IMR-90 (cell line): ENCODE results near the gene DDX24. TPM values are rescaled to one million over a fixed set of nuclear protein-coding genes. Genes with fewer than 3 reads are reported as not detected.

Source experiments
- ATAC-seq: fragments of 200-7000 bp; cut with Tn5 transposase; 2 replicates; pipeline ENCODE4 v1.9.1; 2020; ENCODE audit warnings: low read depth, mild to moderate bottlenecking, moderate library complexity
- BruUV-seq: library from RNA; stranded (reverse); fragments of 400-500 nt; replicated peaks from 2 replicates; lab custom pipeline; 2021; lab: Mats Ljungman, UMichigan
- CTCF ChIA-PET: fragments of 300-600 bp; formaldehyde crosslinking; extraction: SDS; loops from one replicate; lab custom pipeline; 2021; ENCODE audit warnings: antibody characterized with exemption; lab: Yijun Ruan, JAX
- POLR2A ChIA-PET: fragments of 300-600 bp; sonication (Branson Sonifier 250); formaldehyde crosslinking; loops from one replicate; lab custom pipeline; 2022; ENCODE audit warnings: antibody characterized with exemption; ENCODE audit not compliant: unreplicated experiment; lab: Charles Lee
- DNase-seq: peaks from one replicate; pipeline ENCODE4 v3.0.0; 2013
- H2AFZ ChIP-seq: replicated peaks from 2 replicates; pipeline ENCODE3; 2013; ENCODE audit warnings: low read length, mild to moderate bottlenecking; ENCODE audit not compliant: poor library complexity
- H2AK5ac ChIP-seq: 2 replicates; pipeline ENCODE4 v1.6.1; 2013; ENCODE audit warnings: low read depth, low read length, inconsistent platforms
- H2AK9ac ChIP-seq: replicated peaks from 2 replicates; pipeline ENCODE3; 2013; ENCODE audit warnings: mild to moderate bottlenecking, low read depth, low read length, moderate library complexity; ENCODE audit not compliant: poor library complexity
- H2BK120ac ChIP-seq: 2 replicates; pipeline ENCODE4 v1.6.1; 2013; ENCODE audit warnings: low read depth, low read length, inconsistent platforms
- H2BK15ac ChIP-seq: 3 replicates; pipeline ENCODE4 v1.6.1; 2013; ENCODE audit warnings: low read depth, low read length, inconsistent platforms
- H2BK20ac ChIP-seq: 2 replicates; pipeline ENCODE4 v1.6.1; 2013; ENCODE audit warnings: low read depth, mild to moderate bottlenecking, inconsistent platforms, low read length, moderate library complexity
- H2BK5ac ChIP-seq: 2 replicates; pipeline ENCODE4 v1.6.1; 2013; ENCODE audit warnings: mild to moderate bottlenecking, low read depth, low read length, inconsistent platforms; ENCODE audit not compliant: poor library complexity, severe bottlenecking
- H3K14ac ChIP-seq: replicated peaks from 2 replicates; pipeline ENCODE4 v1.6.1; 2013; ENCODE audit warnings: low read depth, low read length, inconsistent platforms
- H3K18ac ChIP-seq: 2 replicates; pipeline ENCODE4 v1.6.1; 2013; ENCODE audit warnings: low read depth, low read length, control low read depth
- H3K23ac ChIP-seq: 2 replicates; pipeline ENCODE4 v1.6.1; 2013; ENCODE audit warnings: low read depth, low read length, inconsistent platforms
- H3K27ac ChIP-seq: 2 replicates; pipeline ENCODE4 v1.5.1; 2013; ENCODE audit warnings: mild to moderate bottlenecking, control low read depth, low read length; ENCODE audit not compliant: insufficient read depth
- H3K27me3 ChIP-seq: 2 replicates; pipeline ENCODE4 v1.6.1; 2013; ENCODE audit warnings: low read length; ENCODE audit not compliant: control insufficient read depth, insufficient read depth
- H3K36me3 ChIP-seq: 2 replicates; pipeline ENCODE4 v1.6.1; 2013; ENCODE audit warnings: low read length, mixed read lengths; ENCODE audit not compliant: control insufficient read depth, insufficient read depth
- H3K4ac ChIP-seq: 2 replicates; pipeline ENCODE4 v1.6.1; 2013; ENCODE audit warnings: low read depth, low read length, inconsistent platforms
- H3K4me1 ChIP-seq: 2 replicates; pipeline ENCODE4 v1.6.1; 2013; ENCODE audit warnings: low read length, mixed read lengths; ENCODE audit not compliant: control insufficient read depth, insufficient read depth
- H3K4me2 ChIP-seq: 2 replicates; pipeline ENCODE4 v1.6.1; 2013; ENCODE audit warnings: low read depth, mild to moderate bottlenecking, control low read depth, low read length, moderate library complexity
- H3K4me3 ChIP-seq: 2 replicates; pipeline ENCODE4 v1.5.1; 2013; ENCODE audit warnings: low read depth, mild to moderate bottlenecking, control low read depth, low read length, moderate library complexity; ENCODE audit not compliant: insufficient read depth
- H3K56ac ChIP-seq: 2 replicates; pipeline ENCODE4 v1.6.1; 2013; ENCODE audit warnings: low read length, inconsistent platforms; ENCODE audit not compliant: insufficient read depth; ENCODE audit errors: extremely low read depth
- H3K79me1 ChIP-seq, 2 experiments: 2 replicates each; pipeline ENCODE4 v1.6.1; 2013; ENCODE audit warnings: low read length in 2 of 2, inconsistent platforms in 1 of 2, low read depth in 1 of 2
- H3K9ac ChIP-seq: 2 replicates; pipeline ENCODE4 v1.6.1; 2013; ENCODE audit warnings: low read depth, low read length, control low read depth
- H3K9me1 ChIP-seq: 2 replicates; pipeline ENCODE4 v1.6.1; 2013; ENCODE audit warnings: low read length, inconsistent platforms; ENCODE audit not compliant: insufficient read depth
- H3K9me3 ChIP-seq: 2 replicates; pipeline ENCODE4 v1.6.1; 2013; ENCODE audit warnings: low read length; ENCODE audit not compliant: control insufficient read depth, insufficient read depth
- H4K20me1 ChIP-seq: 2 replicates; pipeline ENCODE4 v1.6.1; 2013; ENCODE audit warnings: low read length, inconsistent platforms; ENCODE audit not compliant: insufficient read depth
- H4K5ac ChIP-seq: 2 replicates; pipeline ENCODE4 v1.6.1; 2013; ENCODE audit warnings: mild to moderate bottlenecking, low read depth, low read length, control low read depth
- H4K8ac ChIP-seq, 2 experiments: 2 replicates each; pipeline ENCODE4 v1.6.1; 2013; ENCODE audit warnings: low read depth in 2 of 2, low read length in 2 of 2, control low read depth in 1 of 2, inconsistent platforms in 1 of 2
- H4K91ac ChIP-seq: 2 replicates; pipeline ENCODE4 v1.6.1; 2013; ENCODE audit warnings: low read depth, low read length, inconsistent platforms; ENCODE audit not compliant: insufficient read depth
- BHLHE40 ChIP-seq: fragments of 150-350 bp; IDR thresholded peaks from 2 replicates; pipeline ENCODE4 v1.6.1; 2016; ENCODE audit warnings: mild to moderate bottlenecking, low read depth, low read length
- CEBPB ChIP-seq: IDR thresholded peaks from 2 replicates; pipeline ENCODE4 v1.6.1; 2012; ENCODE audit warnings: low read depth, low read length, improper control_type of control experiment
- CHD1 ChIP-seq: IDR thresholded peaks from 2 replicates; pipeline ENCODE4 v1.6.1; 2012; ENCODE audit warnings: low read depth, low read length, improper control_type of control experiment
- FOS ChIP-seq: fragments of 150-350 bp; IDR thresholded peaks from 2 replicates; pipeline ENCODE4 v1.6.1; 2016; ENCODE audit warnings: low read depth, low read length
- MAFK ChIP-seq: IDR thresholded peaks from 2 replicates; pipeline ENCODE4 v1.6.1; 2012; ENCODE audit warnings: low read depth, low read length, improper control_type of control experiment
- MAZ ChIP-seq: IDR thresholded peaks from 2 replicates; pipeline ENCODE4 v1.6.1; 2012; ENCODE audit warnings: low read depth, mild to moderate bottlenecking, low read length, improper control_type of control experiment, moderate library complexity, borderline replicate concordance
- MXI1 ChIP-seq: IDR thresholded peaks from 2 replicates; pipeline ENCODE4 v1.6.1; 2012; ENCODE audit warnings: low read depth, mild to moderate bottlenecking, low read length, moderate library complexity, borderline replicate concordance
- POLR2A ChIP-seq: IDR thresholded peaks from 2 replicates; pipeline ENCODE4 v1.6.1; 2012; ENCODE audit warnings: mild to moderate bottlenecking, low read depth, low read length
- RCOR1 ChIP-seq: IDR thresholded peaks from 2 replicates; pipeline ENCODE4 v1.6.1; 2012; ENCODE audit warnings: mild to moderate bottlenecking, low read length, improper control_type of control experiment; ENCODE audit not compliant: insufficient replicate concordance
- RFX5 ChIP-seq: IDR thresholded peaks from 2 replicates; pipeline ENCODE4 v1.8.0; 2012; ENCODE audit warnings: low read depth, mild to moderate bottlenecking, low read length, moderate library complexity
- SMC3 ChIP-seq: fragments of 150-350 bp; IDR thresholded peaks from 2 replicates; pipeline ENCODE4 v1.6.1; 2016; ENCODE audit warnings: low read depth, mild to moderate bottlenecking, antibody characterized with exemption, low read length, moderate library complexity
- WGBS, 2 experiments: methylation state at CpG; one replicate each; pipeline versions ENCODE4 v1.1.5 to v1.1.7; 2013; ENCODE audit warnings: missing lambda C conversion rate in 2 of 2; ENCODE audit not compliant: insufficient read length in 1 of 2; ENCODE audit errors: extremely low coverage in 2 of 2; 5-methylcytosine and 5-hydroxymethylcytosine counted together
- dilution Hi-C: fragments of 300-500 bp; cut with HindIII; formaldehyde crosslinking; loops from one replicate; pipeline ENCODE4 v1.14.3; 2018; ENCODE audit warnings: low sequenced_read_pairs; ENCODE audit not compliant: unreplicated experiment
- in situ Hi-C: fragments of 300-500 bp; cut with MboI; formaldehyde crosslinking; loops from 3 replicates; pipeline ENCODE4 v1.14.3; 2019; ENCODE audit warnings: low sequenced_read_pairs, inconsistent platforms, mixed read lengths
- intact Hi-C: fragments of 100-400 bp; cut with micrococcal nuclease; formaldehyde crosslinking; loops from 2 replicates; pipeline ENCODE4 v1.10.0; 2022
- polyA plus RNA-seq, 3 experiments: library from polyadenylated mRNA; depleted of rRNA; stranded (reverse); fragments of >200 nt; gene quantifications; 2 replicates each; pipeline ENCODE4 v1.2.3, GENCODE V29; 2012; ENCODE audit warnings: low replicate concordance in 1 of 3
- total RNA-seq: library from RNA; depleted of rRNA; stranded (reverse); fragments of >200 nt; gene quantifications from 2 replicates; pipeline ENCODE4 v1.2.3, GENCODE V29; 2012
- TF ChIP-seq, protein P1 (sequence below): fragments of 150-350 bp; IDR thresholded peaks from 2 replicates; pipeline ENCODE4 v1.6.1; 2017; ENCODE audit warnings: mild to moderate bottlenecking, antibody characterized with exemption, low read length, low read depth
- TF ChIP-seq, protein P2 (sequence below): conservative IDR thresholded peaks from 2 replicates; pipeline ENCODE4 v1.5.1; 2012; ENCODE audit warnings: mild to moderate bottlenecking, low read depth, low read length, improper control_type of control experiment

The DDX24 gene
- total and polyA plus RNA-seq, 2 of the 4 experiments (the other 2 are of a cell fraction): 134 to 155 TPM

DNA sequence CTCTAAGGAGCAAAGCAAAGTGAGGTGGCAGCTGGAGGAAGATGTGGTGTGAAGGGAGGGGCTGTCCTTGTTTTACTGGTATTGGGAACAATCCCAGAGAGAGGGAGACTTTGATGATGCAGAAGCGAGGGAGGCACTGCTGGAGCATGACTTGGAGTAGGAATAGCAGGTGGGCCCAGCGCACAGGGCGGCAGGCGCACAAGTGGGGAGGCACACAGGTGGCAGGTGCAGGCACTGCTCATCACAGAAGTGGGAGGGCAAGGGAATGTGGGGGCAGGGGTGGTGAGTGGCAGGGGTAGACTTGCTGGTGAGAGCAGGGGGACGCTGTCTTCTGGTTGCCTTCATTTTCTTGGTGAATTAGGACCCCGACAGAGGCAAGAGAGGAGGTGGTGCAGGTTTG, 18.0 kb upstream of the DDX24 start:
- in situ Hi-C loops: no loop called here
- Histone ChIP-seq H3K36me3 (no peaks in the 10 kb centered on the region; the same call in 1 of the 2 replicates), H4K20me1 (0 out of 2 replicates have a peak, but pooled peaks cover 8% of the 10 kb centered on the region), H2AK9ac (no peak overlapping the region), H3K18ac (no peak overlapping the region), H3K9me3 (no peaks in the 10 kb centered on the region), H2BK5ac (no peak overlapping the region), H3K4me2 (no peak overlapping the region), H3K4me1 (peaks cover 5% of the 10 kb centered on the region; the same call in 1 of the 2 replicates), H4K8ac (no peak overlapping the region), H3K27me3 (no peaks in the 10 kb centered on the region), H2BK20ac (no peak overlapping the region), H3K56ac (no peak overlapping the region), H3K9ac (no peak overlapping the region), H2AK5ac (no peak overlapping the region), H2BK15ac (no peak overlapping the region), H2BK120ac (no peak overlapping the region), H3K4me3 (no peak overlapping the region), H3K79me1 (peaks cover 0 to 2% of the 10 kb centered on the region in 2 experiments; a peak in 2 of 4 replicates), H4K5ac (no peak overlapping the region), H3K4ac (no peak overlapping the region), H2AFZ (no peak overlapping the region), H4K91ac (no peak overlapping the region), H3K27ac (no peak overlapping the region), H3K14ac (no peak overlapping the region), H3K9me1 (peaks cover 8% of the 10 kb centered on the region), H3K23ac (no peak overlapping the region)
- dilution Hi-C loops: no loop called here
- WGBS, 2 experiments: 79% methylated on average over 4 of the region's 6 CpGs; no CpG with 5 or more reads in 1 of the 2 experiments
- no TSS peak for BruUV-seq
- TF ChIP-seq MAFK: no peak
- TF ChIP-seq MAZ: no peak
- TF ChIP-seq FOS: no peak
- no peak for TF ChIP-seq MXI1
- TF ChIP-seq, protein P1, sequence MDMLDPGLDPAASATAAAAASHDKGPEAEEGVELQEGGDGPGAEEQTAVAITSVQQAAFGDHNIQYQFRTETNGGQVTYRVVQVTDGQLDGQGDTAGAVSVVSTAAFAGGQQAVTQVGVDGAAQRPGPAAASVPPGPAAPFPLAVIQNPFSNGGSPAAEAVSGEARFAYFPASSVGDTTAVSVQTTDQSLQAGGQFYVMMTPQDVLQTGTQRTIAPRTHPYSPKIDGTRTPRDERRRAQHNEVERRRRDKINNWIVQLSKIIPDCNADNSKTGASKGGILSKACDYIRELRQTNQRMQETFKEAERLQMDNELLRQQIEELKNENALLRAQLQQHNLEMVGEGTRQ: no peak
- no peak for TF ChIP-seq RCOR1
- TF ChIP-seq, protein P2, sequence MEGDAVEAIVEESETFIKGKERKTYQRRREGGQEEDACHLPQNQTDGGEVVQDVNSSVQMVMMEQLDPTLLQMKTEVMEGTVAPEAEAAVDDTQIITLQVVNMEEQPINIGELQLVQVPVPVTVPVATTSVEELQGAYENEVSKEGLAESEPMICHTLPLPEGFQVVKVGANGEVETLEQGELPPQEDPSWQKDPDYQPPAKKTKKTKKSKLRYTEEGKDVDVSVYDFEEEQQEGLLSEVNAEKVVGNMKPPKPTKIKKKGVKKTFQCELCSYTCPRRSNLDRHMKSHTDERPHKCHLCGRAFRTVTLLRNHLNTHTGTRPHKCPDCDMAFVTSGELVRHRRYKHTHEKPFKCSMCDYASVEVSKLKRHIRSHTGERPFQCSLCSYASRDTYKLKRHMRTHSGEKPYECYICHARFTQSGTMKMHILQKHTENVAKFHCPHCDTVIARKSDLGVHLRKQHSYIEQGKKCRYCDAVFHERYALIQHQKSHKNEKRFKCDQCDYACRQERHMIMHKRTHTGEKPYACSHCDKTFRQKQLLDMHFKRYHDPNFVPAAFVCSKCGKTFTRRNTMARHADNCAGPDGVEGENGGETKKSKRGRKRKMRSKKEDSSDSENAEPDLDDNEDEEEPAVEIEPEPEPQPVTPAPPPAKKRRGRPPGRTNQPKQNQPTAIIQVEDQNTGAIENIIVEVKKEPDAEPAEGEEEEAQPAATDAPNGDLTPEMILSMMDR: no peak
- TF ChIP-seq CEBPB: no peak
- TF ChIP-seq RFX5: no peak
- TF ChIP-seq SMC3: no peak
- TF ChIP-seq CHD1: no peak
- TF ChIP-seq POLR2A: no peak
- TF ChIP-seq BHLHE40: no peak
- ChIA-PET CTCF (no interaction called here), POLR2A (no interaction called here)
- no peak for ATAC-seq
- intact Hi-C loops: no loop called here
- DNase-seq: no peak
